Ramos (cell line): ENCODE results near the gene SPPL3.
"Not testable (repeated sequence)": the region's sequence is repeated elsewhere in the genome, so short reads cannot be mapped to it uniquely, and the experiment has no call there.

Experiments used
- in situ Hi-C: fragments of 300-500 bp; cut with MboI; formaldehyde crosslinking; loops from one replicate; pipeline ENCODE4 v1.14.3; 2022; ENCODE audit warnings: low sequenced_read_pairs; ENCODE audit not compliant: unreplicated experiment

Gene SPPL3

GRCh38 chr12:120921637-120922036 is 17.5 kb upstream of the SPPL3 start:
- in situ Hi-C loops: no loop called here

DNA sequence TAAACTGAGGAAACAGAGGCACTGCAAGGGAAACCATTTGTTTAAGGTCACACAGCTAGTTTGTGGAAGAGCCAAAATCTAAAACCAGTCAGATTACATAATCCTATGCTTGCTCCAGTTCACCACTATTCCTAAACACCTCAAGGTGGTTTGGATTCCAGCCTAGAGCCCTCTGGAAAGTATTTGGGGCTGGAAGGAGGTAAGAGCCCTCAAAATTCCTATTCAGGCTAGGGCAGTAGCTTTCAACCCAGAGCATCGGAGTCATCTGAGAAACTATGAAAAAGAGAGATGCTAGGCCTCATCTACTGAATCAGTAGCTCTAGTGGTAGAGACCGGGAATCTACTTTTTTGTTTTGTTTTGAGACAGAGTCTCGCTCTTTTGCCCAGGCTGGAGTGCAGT is 16.0 kb upstream of the SPPL3 start:
- in situ Hi-C loops: no loop called here

DNA sequence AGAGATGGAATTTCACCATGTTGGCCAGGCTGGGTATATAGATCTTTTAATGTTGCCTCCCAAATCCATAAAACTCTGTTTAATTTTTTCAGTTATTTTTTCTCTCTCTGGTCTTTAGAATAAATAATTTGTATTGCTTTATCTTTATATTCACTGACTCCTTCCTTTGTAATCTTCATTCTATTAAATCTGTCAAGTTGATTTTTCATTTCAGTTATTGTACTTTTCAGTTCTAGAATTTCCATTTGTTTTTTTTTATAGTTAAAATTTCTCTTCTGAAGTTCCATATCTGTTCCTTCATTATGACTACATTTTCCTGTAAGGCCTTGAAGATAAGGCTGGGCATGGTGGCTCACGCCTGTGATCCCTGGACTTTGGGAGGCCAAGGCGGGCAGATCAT is 13.6 kb upstream of the SPPL3 start:
- in situ Hi-C loops: no loop called here

- in situ Hi-C loops: no loop called here
Observed at GRCh38 chr12:120916561-120916960, 12.4 kb upstream of the SPPL3 start.

DNA sequence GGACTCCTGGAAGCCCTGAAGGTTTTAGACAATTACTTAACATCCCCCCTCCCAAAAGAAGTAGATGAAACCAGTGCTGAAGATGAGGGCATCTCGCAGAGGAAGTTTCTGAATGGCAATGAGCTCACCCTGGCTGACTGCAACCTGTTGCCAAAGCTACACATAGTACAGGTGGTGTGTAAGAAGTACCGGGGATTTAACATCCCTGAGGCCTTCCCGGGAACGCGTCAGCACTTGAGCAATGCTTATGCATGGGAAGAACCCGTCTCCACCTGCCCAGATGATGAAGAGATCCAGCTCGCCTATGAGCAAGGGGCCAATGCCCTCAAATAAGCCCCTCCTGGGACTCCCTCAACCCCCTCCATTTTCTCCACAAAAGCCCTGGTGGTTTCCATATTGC is 10.6 kb upstream of the SPPL3 start:
- in situ Hi-C loops: no loop called here

DNA sequence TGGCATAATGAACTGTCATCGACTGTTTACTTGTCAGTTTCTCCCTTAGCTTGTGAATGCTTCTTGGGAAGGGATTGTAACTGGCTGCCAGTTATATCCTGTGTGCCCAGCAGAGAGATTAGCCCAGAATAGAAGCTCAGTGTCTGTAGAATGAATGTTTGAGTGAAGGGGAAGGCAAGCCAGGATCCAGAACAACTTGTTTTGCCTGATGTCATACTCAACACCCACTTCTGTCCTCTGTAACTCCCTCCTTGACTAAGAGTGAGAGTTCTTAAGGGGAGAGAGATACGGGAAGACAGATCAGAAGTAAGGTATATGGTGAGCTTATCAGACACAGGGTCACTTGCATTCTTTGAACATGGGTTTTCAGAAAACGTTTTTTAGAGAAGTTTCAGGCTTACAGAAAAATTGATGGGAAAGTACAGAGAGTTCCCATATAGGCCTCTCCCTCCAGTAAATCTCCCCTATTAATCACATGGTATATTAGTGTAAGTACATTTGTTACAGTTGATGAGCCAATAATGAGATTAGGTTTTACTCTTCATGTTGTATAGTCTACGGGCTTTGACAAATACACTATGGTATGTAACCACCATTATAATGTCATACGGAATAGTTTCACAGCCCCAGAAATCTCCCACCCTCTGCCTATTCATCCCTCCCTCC is 5.6 kb upstream of the SPPL3 start:
- in situ Hi-C loops: no loop called here

- in situ Hi-C loops: no loop called here
Observed at GRCh38 chr12:120905856-120906384, 1.8 kb upstream of the SPPL3 start.

DNA sequence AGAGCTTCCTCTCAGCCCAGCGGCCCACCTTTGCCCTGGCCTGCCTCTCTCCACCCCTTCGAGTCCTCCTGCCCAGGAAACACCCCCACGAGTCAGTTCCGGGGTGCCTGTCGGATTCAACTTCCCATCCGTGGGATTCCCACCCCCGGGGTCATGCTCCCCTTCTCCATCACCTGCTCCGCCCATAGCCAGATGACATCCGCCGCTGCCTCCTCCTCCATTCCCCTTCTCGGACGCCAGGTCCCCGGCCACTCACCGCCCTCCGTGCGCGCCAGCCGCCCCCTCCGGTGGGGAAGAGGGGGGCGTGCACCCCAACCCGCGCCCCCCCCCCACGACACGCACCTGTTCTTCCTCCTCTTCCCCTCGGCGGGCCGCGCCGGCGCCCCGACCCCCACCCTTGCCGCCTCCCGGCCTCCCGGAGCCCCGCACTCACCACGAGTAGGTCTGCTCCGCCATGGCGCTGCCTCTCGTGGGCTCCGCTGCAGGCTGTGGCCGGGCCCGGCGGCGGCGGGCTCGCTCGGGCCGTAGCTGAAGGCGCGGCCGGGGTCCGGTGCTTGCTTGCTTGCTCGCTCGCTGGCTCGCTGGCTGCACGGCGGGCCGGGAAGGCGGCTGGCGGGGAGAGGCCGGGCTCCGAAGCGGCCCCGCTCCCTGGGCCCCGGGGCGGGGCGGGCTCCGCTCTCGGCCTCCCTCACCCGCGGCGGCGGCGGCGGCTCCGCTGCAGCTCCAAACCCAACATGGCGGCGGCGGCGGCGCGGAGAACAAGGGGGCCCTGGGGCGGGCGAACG is 554 bp downstream of the SPPL3 start:
- in situ Hi-C loops: no loop called here

DNA sequence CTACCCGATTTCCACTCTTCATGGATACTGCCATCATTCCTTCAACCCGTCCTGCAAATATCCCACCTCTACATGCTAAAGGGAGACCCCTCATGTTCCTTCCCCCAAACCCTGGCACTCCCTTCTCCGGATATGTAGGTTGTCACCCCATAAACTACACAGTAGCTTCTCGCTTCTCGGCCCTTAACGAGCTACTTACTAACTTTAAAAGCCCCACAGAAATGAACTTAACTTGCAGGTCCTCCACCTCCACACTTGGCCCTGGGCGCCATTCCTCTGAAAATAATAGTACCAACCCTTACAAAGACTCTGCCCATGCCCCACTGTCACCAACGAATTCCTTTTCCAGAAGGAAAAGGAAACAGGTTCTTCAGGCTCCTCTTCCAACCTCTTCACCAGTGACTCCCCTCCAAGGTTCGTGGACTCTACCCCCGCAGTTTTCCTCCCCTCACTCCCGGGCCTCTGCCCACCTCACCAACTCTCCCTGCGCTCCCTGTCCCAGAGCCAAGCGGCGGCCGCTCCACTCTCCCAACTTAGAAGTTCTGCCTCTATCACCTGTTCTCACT is 1.2 kb downstream of the SPPL3 start:
- in situ Hi-C loops: no loop called here

- in situ Hi-C loops: no loop called here
Observed at GRCh38 chr12:120901818-120902217, 2.3 kb downstream of the SPPL3 start.

GRCh38 chr12:120901101-120901500 is 3.1 kb downstream of the SPPL3 start:
- in situ Hi-C loops: not testable (repeated sequence)

DNA sequence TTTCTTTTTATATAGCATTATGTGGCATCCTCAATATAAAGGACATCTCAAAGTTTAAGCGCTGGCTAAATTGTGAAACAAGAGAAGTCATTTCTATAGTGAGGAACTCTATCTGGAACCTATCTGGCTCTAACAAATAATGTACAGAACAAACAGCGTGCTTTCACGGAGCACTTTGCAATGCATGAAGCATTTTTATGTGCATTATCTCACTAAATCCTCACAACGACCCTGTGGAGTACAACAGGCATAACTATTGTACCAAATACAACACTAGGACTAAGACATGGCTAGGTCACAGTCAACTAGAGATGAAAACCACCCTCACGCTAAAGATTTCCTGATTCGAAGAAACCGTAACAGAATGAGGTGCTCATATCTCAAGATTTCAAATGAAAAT is 8.6 kb downstream of the SPPL3 start:
- in situ Hi-C loops: no loop called here

- in situ Hi-C loops: no loop called here
Observed at GRCh38 chr12:120892265-120892664, 11.9 kb downstream of the SPPL3 start.

DNA sequence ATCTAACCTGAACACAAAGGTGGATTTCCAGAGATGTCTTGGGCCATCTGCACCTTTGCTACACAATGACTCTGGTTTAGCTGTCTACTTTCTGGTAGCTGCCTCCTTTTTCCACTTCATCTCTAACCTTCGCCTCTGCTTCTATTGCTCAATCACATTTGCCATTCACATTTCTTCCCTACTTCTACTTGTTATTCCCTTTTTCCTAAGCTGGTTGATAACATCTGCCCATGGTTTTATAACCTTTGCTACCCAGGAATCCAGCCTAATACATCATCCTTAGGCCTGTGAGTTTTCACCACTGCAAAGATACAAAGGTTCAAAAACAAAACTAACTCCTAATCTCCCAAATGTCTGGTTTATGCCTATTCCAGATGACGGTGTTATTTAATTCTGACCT is 13.2 kb downstream of the SPPL3 start:
- in situ Hi-C loops: no loop called here

- in situ Hi-C loops: no loop called here
Observed at GRCh38 chr12:120887253-120888043, 16.7 kb downstream of the SPPL3 start.

GRCh38 chr12:120886199-120887018 is 17.7 kb downstream of the SPPL3 start:
- in situ Hi-C loops: no loop called here

- in situ Hi-C loops: no loop called here
Observed at GRCh38 chr12:120885521-120885920, 18.6 kb downstream of the SPPL3 start.

GRCh38 chr12:120884644-120885043 is 19.5 kb downstream of the SPPL3 start:
- in situ Hi-C loops: no loop called here

- in situ Hi-C loops: no loop called here
Observed at GRCh38 chr12:120882055-120882555, 22.1 kb downstream of the SPPL3 start.
